Adrenal gland (tissue), 5 donors: ENCODE results near the gene GPRC5B.

Experiments
- POLR2A ChIP-seq, 2 donors: fragments of 450-650 bp; IDR thresholded peaks; one replicate each; pipeline ENCODE4 v1.6.1; 2017; ENCODE audit warnings: antibody characterized with exemption in 2 of 2, mild to moderate bottlenecking in 2 of 2, moderate library complexity in 1 of 2
- TF ChIP-seq, protein P1 (sequence below), 6 experiments: fragments of 450-650 bp in 4 of 6; fragments of 200-600 bp in 2 of 6; sonication (generic) in 1 of 6; IDR thresholded peaks; 1 replicate in 5 of 6; 2 replicates in 1 of 6; pipeline versions ENCODE4 v1.5.1 to v1.8.0; 2016 to 2021; ENCODE audit warnings: antibody characterized with exemption in 6 of 6, mild to moderate bottlenecking in 2 of 6, moderate library complexity in 1 of 6
- donor health status: DM: no; HTN: no; CAD: no.

DNA sequence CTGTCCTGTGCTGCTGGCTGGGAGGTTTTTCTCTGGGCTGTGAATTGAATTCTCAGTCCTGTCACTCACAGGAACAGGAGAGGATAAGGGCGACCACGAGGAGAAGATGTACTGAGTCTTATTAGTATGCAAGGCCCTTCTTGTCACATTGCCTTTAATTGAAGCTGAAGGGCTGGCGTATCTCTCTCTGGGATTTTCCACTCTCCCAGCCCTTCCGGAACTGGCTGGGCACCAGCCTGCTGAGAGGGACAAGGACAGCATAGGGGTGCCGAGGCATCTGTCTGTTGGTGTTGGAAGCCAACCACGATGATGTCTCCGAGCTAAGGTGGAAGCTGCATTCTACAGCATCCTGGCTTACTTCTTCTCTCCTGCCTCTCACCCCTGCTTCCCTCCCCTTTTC, 33.2 kb downstream of the GPRC5B start:
- TF ChIP-seq POLR2A (IDR thresholded peaks at IDR 0.05): no peak
- TF ChIP-seq, protein P1, sequence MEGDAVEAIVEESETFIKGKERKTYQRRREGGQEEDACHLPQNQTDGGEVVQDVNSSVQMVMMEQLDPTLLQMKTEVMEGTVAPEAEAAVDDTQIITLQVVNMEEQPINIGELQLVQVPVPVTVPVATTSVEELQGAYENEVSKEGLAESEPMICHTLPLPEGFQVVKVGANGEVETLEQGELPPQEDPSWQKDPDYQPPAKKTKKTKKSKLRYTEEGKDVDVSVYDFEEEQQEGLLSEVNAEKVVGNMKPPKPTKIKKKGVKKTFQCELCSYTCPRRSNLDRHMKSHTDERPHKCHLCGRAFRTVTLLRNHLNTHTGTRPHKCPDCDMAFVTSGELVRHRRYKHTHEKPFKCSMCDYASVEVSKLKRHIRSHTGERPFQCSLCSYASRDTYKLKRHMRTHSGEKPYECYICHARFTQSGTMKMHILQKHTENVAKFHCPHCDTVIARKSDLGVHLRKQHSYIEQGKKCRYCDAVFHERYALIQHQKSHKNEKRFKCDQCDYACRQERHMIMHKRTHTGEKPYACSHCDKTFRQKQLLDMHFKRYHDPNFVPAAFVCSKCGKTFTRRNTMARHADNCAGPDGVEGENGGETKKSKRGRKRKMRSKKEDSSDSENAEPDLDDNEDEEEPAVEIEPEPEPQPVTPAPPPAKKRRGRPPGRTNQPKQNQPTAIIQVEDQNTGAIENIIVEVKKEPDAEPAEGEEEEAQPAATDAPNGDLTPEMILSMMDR (IDR thresholded peaks at IDR 0.05): no peak
